LNCaP clone FGC (cell line): ENCODE results near the gene KIRREL1.

Experiments used
- DNase-seq: peaks from one replicate; pipeline ENCODE4 v3.0.0-alpha.2; 2011; ENCODE audit warnings: low read depth
- H3K4me3 ChIP-seq: 2 replicates; pipeline ENCODE4 v1.5.1; 2011; ENCODE audit warnings: mild to moderate bottlenecking, low read depth, low read length, control low read depth
- TF ChIP-seq, protein P1 (sequence below): IDR thresholded peaks from 2 replicates; pipeline ENCODE4 v1.5.1; 2012; ENCODE audit warnings: mild to moderate bottlenecking; ENCODE audit not compliant: control insufficient read depth, insufficient read depth; ENCODE audit errors: extremely low read depth

Gene KIRREL1

DNA sequence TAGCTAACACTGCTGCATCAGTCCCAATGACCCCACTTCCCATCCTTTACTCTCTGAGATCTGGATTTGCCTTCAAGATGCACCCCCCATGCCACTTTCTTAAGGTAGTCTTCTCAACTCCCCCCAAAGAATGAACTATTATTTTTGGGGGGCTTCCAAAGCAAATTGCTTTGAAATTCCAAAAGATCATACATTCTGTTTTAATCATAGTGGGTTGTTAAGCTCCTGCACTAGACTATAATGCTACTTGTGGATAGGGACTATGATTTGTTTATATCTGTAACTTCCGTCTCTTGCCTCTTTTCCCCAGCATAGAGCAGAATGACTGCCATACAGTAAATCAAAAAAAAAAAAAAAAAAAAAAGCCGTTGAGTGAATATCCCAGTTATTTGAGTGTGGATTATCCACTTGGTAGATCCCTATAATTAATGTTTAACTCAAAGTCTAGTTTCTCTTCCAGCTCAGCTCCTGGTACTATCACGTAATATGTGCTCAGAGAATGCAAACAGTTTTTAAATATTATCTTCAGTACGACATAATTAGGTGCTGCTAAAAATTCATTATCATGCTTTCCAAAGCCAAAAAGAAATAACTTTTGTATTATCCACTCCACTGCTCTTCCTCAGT lies 26.9 kb downstream of the KIRREL1 start:
- no peak for DNase-seq
- TF ChIP-seq, protein P1, sequence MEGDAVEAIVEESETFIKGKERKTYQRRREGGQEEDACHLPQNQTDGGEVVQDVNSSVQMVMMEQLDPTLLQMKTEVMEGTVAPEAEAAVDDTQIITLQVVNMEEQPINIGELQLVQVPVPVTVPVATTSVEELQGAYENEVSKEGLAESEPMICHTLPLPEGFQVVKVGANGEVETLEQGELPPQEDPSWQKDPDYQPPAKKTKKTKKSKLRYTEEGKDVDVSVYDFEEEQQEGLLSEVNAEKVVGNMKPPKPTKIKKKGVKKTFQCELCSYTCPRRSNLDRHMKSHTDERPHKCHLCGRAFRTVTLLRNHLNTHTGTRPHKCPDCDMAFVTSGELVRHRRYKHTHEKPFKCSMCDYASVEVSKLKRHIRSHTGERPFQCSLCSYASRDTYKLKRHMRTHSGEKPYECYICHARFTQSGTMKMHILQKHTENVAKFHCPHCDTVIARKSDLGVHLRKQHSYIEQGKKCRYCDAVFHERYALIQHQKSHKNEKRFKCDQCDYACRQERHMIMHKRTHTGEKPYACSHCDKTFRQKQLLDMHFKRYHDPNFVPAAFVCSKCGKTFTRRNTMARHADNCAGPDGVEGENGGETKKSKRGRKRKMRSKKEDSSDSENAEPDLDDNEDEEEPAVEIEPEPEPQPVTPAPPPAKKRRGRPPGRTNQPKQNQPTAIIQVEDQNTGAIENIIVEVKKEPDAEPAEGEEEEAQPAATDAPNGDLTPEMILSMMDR = no peak
- H3K4me3 ChIP-seq = no peak overlapping the region

GRCh38 chr1:158020886-158021620 lies 27.6 kb downstream of the KIRREL1 start:
- DNase-seq = no peak
- H3K4me3 ChIP-seq = no peak overlapping the region
- TF ChIP-seq, protein P1 = no peak

- TF ChIP-seq, protein P1 = no peak
- no peak for DNase-seq
- H3K4me3 ChIP-seq = no peak overlapping the region
Measured at GRCh38 chr1:158021721-158022120, 28.3 kb downstream of the KIRREL1 start.

GRCh38 chr1:158022554-158023312 lies 29.3 kb downstream of the KIRREL1 start:
- no peak for DNase-seq
- H3K4me3 ChIP-seq = no peak overlapping the region
- TF ChIP-seq, protein P1 = no peak

- H3K4me3 ChIP-seq = no peak overlapping the region
- TF ChIP-seq, protein P1 = no peak
- DNase-seq = no peak
Measured at GRCh38 chr1:158024737-158025136, 31.3 kb downstream of the KIRREL1 start.

- no peak for DNase-seq
- TF ChIP-seq, protein P1 = no peak
- H3K4me3 ChIP-seq = no peak overlapping the region
Measured at GRCh38 chr1:158025576-158026230, 32.3 kb downstream of the KIRREL1 start.
